H9 (cell line): ENCODE measurements around the gene HSPG2. TPM values are rescaled to one million over a fixed set of nuclear protein-coding genes. Genes with fewer than 3 reads are reported as not detected.

Experiments
- DNase-seq: peaks from one replicate; pipeline ENCODE4 v3.0.0-alpha.2; 2017
- H2AFZ ChIP-seq: one replicate; pipeline ENCODE4 v1.6.1; 2013; ENCODE audit warnings: mild to moderate bottlenecking, low read length, control low read depth, moderate library complexity
- H2AK5ac ChIP-seq: 2 replicates; pipeline ENCODE4 v1.6.1; 2013; ENCODE audit warnings: low read length, control low read depth, mixed read lengths; ENCODE audit not compliant: insufficient read length
- H2BK120ac ChIP-seq: one replicate; pipeline ENCODE4 v1.6.1; 2013; ENCODE audit warnings: low read depth, mild to moderate bottlenecking, low read length, control low read depth, inconsistent platforms; ENCODE audit not compliant: poor library complexity, severe bottlenecking
- H2BK12ac ChIP-seq: 2 replicates; pipeline ENCODE4 v1.6.1; 2013; ENCODE audit warnings: low read length, control low read depth, mixed read lengths, low read depth; ENCODE audit not compliant: insufficient read length
- H2BK15ac ChIP-seq: 2 replicates; pipeline ENCODE4 v1.6.1; 2013; ENCODE audit warnings: low read depth, low read length, control low read depth
- H2BK20ac ChIP-seq: one replicate; pipeline ENCODE4 v1.6.1; 2013; ENCODE audit warnings: low read depth, mild to moderate bottlenecking, low read length, control low read depth, inconsistent platforms; ENCODE audit not compliant: poor library complexity, severe bottlenecking
- H2BK5ac ChIP-seq: 2 replicates; pipeline ENCODE4 v1.6.1; 2013; ENCODE audit warnings: low read length, control low read depth, mixed read lengths; ENCODE audit not compliant: insufficient read length
- H3K14ac ChIP-seq: 2 replicates; pipeline ENCODE4 v1.6.1; 2013; ENCODE audit warnings: low read length, control low read depth; ENCODE audit not compliant: insufficient read depth
- H3K18ac ChIP-seq: 2 replicates; pipeline ENCODE4 v1.6.1; 2013; ENCODE audit warnings: low read depth, mild to moderate bottlenecking, mixed read lengths, low read length, control low read depth; ENCODE audit not compliant: insufficient read length
- H3K23ac ChIP-seq: 2 replicates; pipeline ENCODE4 v1.6.1; 2013; ENCODE audit warnings: low read length, control low read depth, mixed read lengths, low read depth; ENCODE audit not compliant: insufficient read length
- H3K23me2 ChIP-seq: 2 replicates; pipeline ENCODE4 v1.6.1; 2013; ENCODE audit warnings: low read depth, mild to moderate bottlenecking, mixed read lengths, low read length, control low read depth; ENCODE audit not compliant: insufficient read length, poor library complexity, severe bottlenecking
- H3K27ac ChIP-seq: 2 replicates; pipeline ENCODE4 v1.5.1; 2013; ENCODE audit warnings: low read length, control low read depth, mixed read lengths, low read depth; ENCODE audit not compliant: insufficient read length
- H3K27me3 ChIP-seq: 2 replicates; pipeline ENCODE4 v1.6.1; 2013; ENCODE audit warnings: low read length, control low read depth, inconsistent platforms; ENCODE audit not compliant: insufficient read depth
- H3K4ac ChIP-seq: 2 replicates; pipeline ENCODE4 v1.6.1; 2013; ENCODE audit warnings: low read depth, mild to moderate bottlenecking, control low read depth, inconsistent platforms, low read length, moderate library complexity
- H3K4me1 ChIP-seq: 2 replicates; pipeline ENCODE4 v1.6.1; 2013; ENCODE audit warnings: low read length, control low read depth, inconsistent platforms; ENCODE audit not compliant: insufficient read depth
- H3K4me2 ChIP-seq: 2 replicates; pipeline ENCODE4 v1.6.1; 2013; ENCODE audit warnings: low read length, control low read depth, mixed read lengths; ENCODE audit not compliant: insufficient read length, insufficient read depth
- H3K56ac ChIP-seq: 2 replicates; pipeline ENCODE4 v1.6.1; 2013; ENCODE audit warnings: low read depth, mild to moderate bottlenecking, mixed read lengths, low read length, control low read depth; ENCODE audit not compliant: insufficient read length
- H3K79me1 ChIP-seq: 2 replicates; pipeline ENCODE4 v1.6.1; 2013; ENCODE audit warnings: low read depth, mild to moderate bottlenecking, moderate library complexity, low read length, control low read depth, inconsistent platforms; ENCODE audit not compliant: insufficient read depth, poor library complexity, severe bottlenecking
- H3K79me2 ChIP-seq: 2 replicates; pipeline ENCODE4 v1.6.1; 2013; ENCODE audit warnings: low read length, control low read depth, inconsistent platforms; ENCODE audit not compliant: insufficient read depth
- H3K9ac ChIP-seq: 2 replicates; pipeline ENCODE4 v1.6.1; 2013; ENCODE audit warnings: low read length, control low read depth, mixed read lengths; ENCODE audit not compliant: insufficient read length; ENCODE audit errors: extremely low read depth
- H3K9me3 ChIP-seq: one replicate; pipeline ENCODE4 v1.6.1; 2013; ENCODE audit warnings: low read depth, low read length, inconsistent platforms; ENCODE audit not compliant: control insufficient read depth
- H3T11ph ChIP-seq: one replicate; pipeline ENCODE4 v1.6.1; 2013; ENCODE audit warnings: mild to moderate bottlenecking, low read length, control low read depth, inconsistent platforms
- H4K20me1 ChIP-seq: one replicate; pipeline ENCODE4 v1.6.1; 2013; ENCODE audit not compliant: control insufficient read depth, insufficient read length, insufficient read depth
- H4K5ac ChIP-seq: 2 replicates; pipeline ENCODE4 v1.6.1; 2013; ENCODE audit warnings: low read depth, mild to moderate bottlenecking, mixed read lengths, low read length, control low read depth; ENCODE audit not compliant: insufficient read length
- H4K8ac ChIP-seq: replicated peaks from 2 replicates; pipeline ENCODE4 v1.6.1; 2013; ENCODE audit warnings: low read length, control low read depth, mixed read lengths, low read depth; ENCODE audit not compliant: insufficient read length
- H4K91ac ChIP-seq: 2 replicates; pipeline ENCODE4 v1.6.1; 2013; ENCODE audit warnings: low read depth, mild to moderate bottlenecking, moderate library complexity, mixed read lengths, low read length, control low read depth; ENCODE audit not compliant: insufficient read length
- H3K27ac Mint-ChIP-seq, 3 experiments: 2 replicates in 2 of 3; 3 replicates in 1 of 3; pipeline ENCODE4 v1.8.0; 2020 to 2021; ENCODE audit warnings: mixed read lengths in 3 of 3, mild to moderate bottlenecking in 1 of 3, moderate library complexity in 1 of 3
- H3K27me3 Mint-ChIP-seq: 2 replicates; pipeline ENCODE4 v1.8.0; 2021; ENCODE audit warnings: low read depth, mild to moderate bottlenecking, moderate library complexity, mixed read lengths
- H3K36me3 Mint-ChIP-seq, 3 experiments: 2 replicates in 2 of 3; 3 replicates in 1 of 3; pipeline ENCODE4 v1.8.0; 2020 to 2021; ENCODE audit warnings: low read depth in 3 of 3, mixed read lengths in 3 of 3; ENCODE audit not compliant: insufficient read depth in 1 of 3
- H3K4me1 Mint-ChIP-seq, 2 experiments: 2 replicates each; pipeline ENCODE4 v1.8.0; 2020; ENCODE audit warnings: mixed read lengths in 2 of 2
- H3K4me3 Mint-ChIP-seq, 2 experiments: 2 replicates in 1 of 2; 3 replicates in 1 of 2; pipeline ENCODE4 v1.8.0; 2020 to 2021; ENCODE audit warnings: mild to moderate bottlenecking in 2 of 2, mixed read lengths in 2 of 2, moderate library complexity in 1 of 2
- H3K9me3 Mint-ChIP-seq, 2 experiments: 2 replicates in 1 of 2; 3 replicates in 1 of 2; pipeline ENCODE4 v1.8.0; 2020; ENCODE audit warnings: mild to moderate bottlenecking in 2 of 2, mixed read lengths in 2 of 2, moderate library complexity in 1 of 2
- CTCF ChIP-seq: fragments of 200-600 bp; sonication (generic); conservative IDR thresholded peaks from 3 replicates; pipeline ENCODE4 v1.8.0; 2021; ENCODE audit warnings: antibody characterized with exemption, mild to moderate bottlenecking
- WGBS: extraction: QIAGEN DNeasy Blood & Tissue Kit; methylation state at CpG from one replicate; pipeline ENCODE4 v1.1.7; 2013; ENCODE audit warnings: missing lambda C conversion rate, low lambda C conversion rate, mixed read lengths; ENCODE audit not compliant: insufficient read length; ENCODE audit errors: extremely low coverage; 5-methylcytosine and 5-hydroxymethylcytosine counted together
- total RNA-seq: library from RNA; stranded (reverse); gene quantifications from 2 replicates; pipeline ENCODE4 v1.2.1, GENCODE V29; 2021

The HSPG2 gene
- total RNA-seq, 1 experiment from 2014 or later = 90.0 TPM

- H3T11ph ChIP-seq = no peak overlapping the region
- H3K4me2 ChIP-seq = no peak overlapping the region
- no peak overlapping the region for H3K27ac ChIP-seq
- no peaks in the 10 kb centered on the region for H4K20me1 ChIP-seq
- H3K4ac ChIP-seq = no peak overlapping the region
- H2BK120ac ChIP-seq = no peak overlapping the region
- no peak overlapping the region for H3K56ac ChIP-seq
- no peaks in the 10 kb centered on the region for H3K27me3 Mint-ChIP-seq
- H4K8ac ChIP-seq = no peak overlapping the region
- no peaks in the 10 kb centered on the region for H3K9me3 Mint-ChIP-seq
- H3K79me2 ChIP-seq = no peaks in the 10 kb centered on the region
- H3K18ac ChIP-seq = no peak overlapping the region
- no peak overlapping the region for H4K5ac ChIP-seq
- no peak overlapping the region for H4K91ac ChIP-seq
- no peak overlapping the region for H2BK12ac ChIP-seq
- H2AFZ ChIP-seq = no peak overlapping the region
- peaks cover 21 to 64% (median 63%) of the 10 kb centered on the region in 3 experiments for H3K36me3 Mint-ChIP-seq
- H3K9me3 ChIP-seq = no peaks in the 10 kb centered on the region
- no peaks in the 10 kb centered on the region for H3K4me1 ChIP-seq
- H3K4me3 Mint-ChIP-seq = no peak overlapping the region
- H3K27ac Mint-ChIP-seq = no peak overlapping the region
- no CpG with 5 or more reads among the region's 36 CpGs for WGBS
- H2BK5ac ChIP-seq = no peak overlapping the region
- no peak overlapping the region for H2BK15ac ChIP-seq
- DNase-seq = no peak
- H2BK20ac ChIP-seq = no peak overlapping the region
- H3K4me1 Mint-ChIP-seq = no peaks in the 10 kb centered on the region
- H3K14ac ChIP-seq = no peak overlapping the region
- H3K23ac ChIP-seq = no peak overlapping the region
- H3K79me1 ChIP-seq = no peaks in the 10 kb centered on the region
- no peaks in the 10 kb centered on the region for H3K27me3 ChIP-seq
- no peak for TF ChIP-seq CTCF
- H3K9ac ChIP-seq = no peak overlapping the region
- H2AK5ac ChIP-seq = no peak overlapping the region
- H3K23me2 ChIP-seq = no peaks in the 10 kb centered on the region
Measured at GRCh38 chr1:21884456-21885235, 52.5 kb downstream of the HSPG2 start.
